Right lung (tissue), 5 donors: Measurements from ENCODE around the gene AIF1. TPM values are rescaled to one million over a fixed set of nuclear protein-coding genes. Genes with fewer than 3 reads are reported as not detected.
A peak's percentile ranks its signal among the peaks of the same experiment; 100 is the strongest.

ENCODE experiments used
- DNase-seq, 2 donors: peaks; one replicate each; pipeline ENCODE4 v3.0.0-alpha.2; 2013
- polyA plus RNA-seq, 5 donors: library from polyadenylated mRNA; unstranded; fragments of 120-200 nt; gene quantifications; one replicate each; pipeline versions ENCODE4 v1.2.1 to v1.2.3, GENCODE V29; 2013; ENCODE audit warnings: inconsistent platforms in 1 of 5, low replicate concordance in 1 of 5; ENCODE audit not compliant: insufficient read length in 5 of 5, insufficient read depth in 1 of 5

Gene AIF1
- polyA plus RNA-seq, 5 donors, result 18.6 to 25.9 (median 21.7) TPM

DNA sequence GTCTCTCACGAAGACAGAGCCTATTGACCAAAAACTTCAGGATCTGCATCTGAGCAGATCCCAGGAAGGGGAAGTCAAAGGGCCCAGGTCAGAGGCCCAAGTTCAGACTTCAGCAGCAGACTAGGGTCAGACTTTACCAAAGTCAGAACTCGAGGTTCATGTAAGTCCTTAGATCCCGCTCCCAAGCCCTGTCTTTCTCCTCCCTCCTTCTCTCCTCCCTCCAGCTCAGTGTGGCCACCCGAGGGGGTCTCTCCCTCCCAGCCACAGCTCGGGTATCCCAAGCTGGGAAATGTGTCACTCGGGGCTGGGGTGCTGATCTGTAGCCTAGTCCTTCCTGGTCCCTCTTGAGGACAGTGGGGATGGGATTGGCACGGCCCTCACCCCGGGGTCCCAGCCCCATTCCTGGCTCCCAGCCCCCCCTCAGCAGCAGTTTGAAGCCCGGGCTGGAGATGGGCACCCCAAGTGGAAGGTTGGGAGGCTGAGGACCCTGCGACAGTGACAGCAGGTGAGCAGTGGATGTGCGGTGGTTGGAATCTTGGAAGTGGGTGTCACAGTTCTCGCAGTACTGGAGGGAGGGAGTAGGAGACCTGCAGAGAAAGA lies 47.2 kb downstream of the AIF1 start:
- no peak for DNase-seq

DNA sequence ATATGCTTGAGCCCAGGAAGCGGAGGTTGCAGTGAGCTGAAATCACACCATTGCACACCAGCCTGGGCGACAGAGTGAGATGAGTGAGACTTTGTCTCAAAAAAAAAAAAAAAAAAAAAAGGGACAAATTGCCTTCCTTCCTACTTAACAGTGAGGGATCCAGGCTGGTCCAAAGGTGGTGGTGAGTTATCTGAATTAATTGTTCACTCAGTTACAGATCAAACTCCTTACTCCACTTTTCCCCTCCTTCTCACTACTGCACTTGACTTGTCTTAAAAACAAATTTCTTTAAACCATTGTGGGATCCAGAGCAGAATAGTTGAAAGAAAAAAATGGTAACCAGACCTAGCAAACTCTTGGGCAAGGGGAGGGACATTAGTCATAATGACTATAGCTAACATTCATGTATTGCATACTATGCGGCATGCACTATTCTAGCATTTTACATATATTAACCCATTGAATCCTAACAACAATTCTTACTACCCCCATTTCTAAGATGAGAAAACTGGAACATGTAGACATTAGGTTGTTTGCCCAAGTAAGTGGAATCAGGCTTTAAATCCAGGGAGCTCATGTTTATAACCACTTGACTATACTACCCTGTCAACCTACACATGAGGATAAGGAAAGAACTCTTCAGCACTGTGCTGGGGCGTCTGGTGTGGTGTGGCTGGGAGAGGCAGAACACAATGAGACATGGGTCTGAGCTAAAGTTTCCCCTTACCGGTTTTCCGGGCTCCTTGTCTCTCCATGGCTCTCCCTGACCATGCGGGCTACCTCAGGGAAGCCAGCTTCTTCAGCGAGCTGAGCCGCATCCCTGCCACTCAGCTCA lies 48.3 kb downstream of the AIF1 start:
- DNase-seq, result no peak

DNA sequence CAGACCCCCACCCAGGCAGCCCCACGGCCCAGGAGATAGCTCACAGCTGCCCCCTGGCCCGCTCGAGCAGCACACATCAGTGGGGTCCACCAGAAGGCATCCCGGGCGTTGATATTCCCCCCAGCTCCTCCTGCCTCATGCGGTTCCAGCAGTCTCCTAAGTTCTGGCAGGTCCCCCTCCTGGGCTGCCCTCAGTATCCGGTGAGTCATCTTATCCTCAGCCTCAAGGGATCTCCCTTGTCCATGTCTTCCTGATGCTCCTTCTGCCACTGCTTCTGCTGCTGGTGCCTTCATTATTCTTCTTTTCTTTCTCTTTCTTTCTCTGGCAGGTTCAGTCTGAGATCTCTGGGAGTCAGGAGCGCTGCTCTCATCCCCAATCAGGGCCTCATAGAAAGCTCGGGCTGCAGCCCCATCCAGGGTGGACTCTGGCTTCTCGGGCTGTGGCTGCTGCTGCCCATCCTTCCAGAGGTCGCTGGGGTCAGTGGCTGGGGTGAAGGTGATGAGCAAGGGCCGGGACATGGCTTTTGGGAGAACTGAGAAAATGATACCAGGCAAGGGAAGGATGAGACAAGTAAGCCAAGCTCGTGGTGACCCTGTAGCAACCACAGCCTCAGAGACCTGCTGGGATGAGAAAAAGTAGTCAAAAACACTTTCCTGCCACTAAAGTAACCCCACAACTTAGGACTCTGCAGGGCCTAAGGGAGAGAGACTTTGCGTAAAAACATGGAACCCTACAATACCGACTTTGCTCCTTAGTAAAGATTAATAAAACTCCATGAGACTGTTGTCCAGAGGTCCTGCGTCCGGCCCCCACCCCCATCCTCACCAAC lies 49.1 kb downstream of the AIF1 start:
- no peak for DNase-seq

- DNase-seq, result peak; percentile 93 to 95
Measured at GRCh38 chr6:31664790-31665500, 49.9 kb downstream of the AIF1 start, which contains the start of gene GPANK1. GPANK1 (minus strand) TSS chr6:31664997; CDS start chr6:31664478, 519 bp downstream.

GRCh38 chr6:31665501-31666336 lies 50.7 kb downstream of the AIF1 start, which contains the start of gene CSNK2B:
CSNK2B (plus strand) TSS chr6:31666080; CDS start chr6:31666832, 752 bp downstream.
- DNase-seq, result peak; percentile 97

DNA sequence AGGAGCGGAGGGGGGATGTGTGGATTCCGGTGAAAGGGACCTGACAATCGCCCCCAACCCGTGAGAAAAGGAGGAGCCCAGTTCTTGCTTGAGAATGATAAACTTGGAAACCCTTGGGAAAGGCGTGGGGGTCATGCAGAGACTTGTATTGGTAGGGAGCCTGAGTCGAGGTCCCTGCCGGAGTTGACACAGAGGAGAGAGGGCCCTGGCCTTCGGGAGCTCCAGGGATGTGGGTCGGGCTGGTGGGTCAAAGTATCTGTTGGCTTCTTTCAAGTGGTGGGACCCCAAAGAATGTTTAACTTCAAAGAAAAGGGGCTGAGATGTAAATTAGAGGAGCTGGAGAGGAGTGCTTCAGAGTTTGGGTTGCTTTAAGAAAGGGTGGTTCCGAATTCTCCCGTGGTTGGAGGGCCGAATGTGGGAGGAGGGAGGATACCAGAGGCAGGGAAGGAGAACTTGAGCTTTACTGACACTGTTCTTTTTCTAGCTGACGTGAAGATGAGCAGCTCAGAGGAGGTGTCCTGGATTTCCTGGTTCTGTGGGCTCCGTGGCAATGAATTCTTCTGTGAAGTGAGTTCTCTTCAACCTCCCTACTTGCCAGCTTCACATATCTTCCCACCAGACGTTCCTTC lies 51.4 kb downstream of the AIF1 start:
- no peak for DNase-seq

Other genes with a start within 250 kb of the AIF1 start
- 10 to 100 TPM; 12.8 to 16.5 (median 15.5) TPM for gene MICA, start 211.6 kb upstream of the AIF1 start, polyA plus RNA-seq
- 1 to 10 TPM in 4 of 5 donors, under 1 TPM in 1; 0.75 to 3.3 (median 1.8) TPM for gene MICB, start 117.1 kb upstream of the AIF1 start, polyA plus RNA-seq
- under 1 TPM in 1 of 5 donors, not detected in 4; 0.16 TPM for gene MCCD1, start 86.3 kb upstream of the AIF1 start, polyA plus RNA-seq
- 100 to 1,000 TPM; 573 to 737 (median 621) TPM for gene DDX39B, start 73.2 kb upstream of the AIF1 start, polyA plus RNA-seq
- gene ATP6V1G2, start 68.6 kb upstream of the AIF1 start, polyA plus RNA-seq, result 1 to 10 TPM; 2.6 to 6.4 (median 4.1) TPM
- gene NFKBIL1, start 67.6 kb upstream of the AIF1 start, polyA plus RNA-seq, result 10 to 100 TPM; 16.7 to 26.2 (median 20.0) TPM
- gene LTA, start 42.9 kb upstream of the AIF1 start, polyA plus RNA-seq, result under 1 TPM; 0.16 to 0.52 (median 0.35) TPM
- under 1 TPM in 4 of 5 donors, not detected in 1; 0.21 to 0.48 (median 0.23) TPM for gene TNF, start 39.7 kb upstream of the AIF1 start, polyA plus RNA-seq
- gene LTB, start 32.8 kb upstream of the AIF1 start, polyA plus RNA-seq, result 1 to 10 TPM; 2.4 to 4.7 (median 2.5) TPM
- gene LST1, start 29.0 kb upstream of the AIF1 start, polyA plus RNA-seq, result 1 to 10 TPM; 5.4 to 9.2 (median 6.6) TPM
- under 1 TPM in 4 of 5 donors, not detected in 1; 0.21 to 0.73 (median 0.39) TPM for gene NCR3, start 22.2 kb upstream of the AIF1 start, polyA plus RNA-seq
- gene PRRC2A, start 5.5 kb downstream of the AIF1 start, polyA plus RNA-seq, result 100 to 1,000 TPM; 128 to 193 (median 141) TPM
- 100 to 1,000 TPM; 171 to 262 (median 214) TPM for gene BAG6, start 37.4 kb downstream of the AIF1 start, polyA plus RNA-seq
- gene APOM, start 40.7 kb downstream of the AIF1 start, polyA plus RNA-seq, result 10 to 100 TPM in 1 of 5 donors, 1 to 10 TPM in 4; 4.5 to 12.0 (median 6.3) TPM
- gene C6orf47, start 45.5 kb downstream of the AIF1 start, polyA plus RNA-seq, result 10 to 100 TPM; 15.3 to 19.6 (median 16.6) TPM
- gene GPANK1, start 49.8 kb downstream of the AIF1 start, polyA plus RNA-seq, result 10 to 100 TPM; 17.9 to 23.6 (median 21.5) TPM
- 100 to 1,000 TPM; 172 to 193 (median 189) TPM for gene CSNK2B, start 50.8 kb downstream of the AIF1 start, polyA plus RNA-seq
- 10 to 100 TPM; 24.1 to 40.6 (median 31.2) TPM for gene LY6G5B, start 54.7 kb downstream of the AIF1 start, polyA plus RNA-seq
- gene LY6G5C, start 65.8 kb downstream of the AIF1 start, polyA plus RNA-seq, result 1 to 10 TPM; 2.7 to 5.0 (median 4.4) TPM
- gene ABHD16A, start 88.1 kb downstream of the AIF1 start, polyA plus RNA-seq, result 10 to 100 TPM; 48.7 to 64.2 (median 59.9) TPM
- gene LY6G6F, start 91.6 kb downstream of the AIF1 start, polyA plus RNA-seq, result 1 to 10 TPM in 3 of 5 donors, under 1 TPM in 1, not detected in 1; 0.88 to 1.5 (median 1.2) TPM
- under 1 TPM in 3 of 5 donors, not detected in 2; 0.48 to 0.88 (median 0.80) TPM for gene LY6G6D, start 100.1 kb downstream of the AIF1 start, polyA plus RNA-seq
- gene LY6G6C, start 106.5 kb downstream of the AIF1 start, polyA plus RNA-seq, result under 1 TPM; 0.39 to 0.93 (median 0.65) TPM
- 1 to 10 TPM; 2.4 to 3.8 (median 3.0) TPM for gene MPIG6B, start 108.1 kb downstream of the AIF1 start, polyA plus RNA-seq
- gene DDAH2, start 114.1 kb downstream of the AIF1 start, polyA plus RNA-seq, result 100 to 1,000 TPM; 137 to 213 (median 159) TPM
- 100 to 1,000 TPM; 265 to 287 (median 272) TPM for gene CLIC1, start 121.3 kb downstream of the AIF1 start, polyA plus RNA-seq
- gene MSH5, start 124.8 kb downstream of the AIF1 start, polyA plus RNA-seq, result 10 to 100 TPM; 27.3 to 45.6 (median 29.6) TPM
- 10 to 100 TPM in 1 of 5 donors, 1 to 10 TPM in 4; 6.6 to 12.2 (median 8.2) TPM for gene SAPCD1, start 147.4 kb downstream of the AIF1 start, polyA plus RNA-seq
- 1 to 10 TPM; 1.6 to 3.7 (median 2.0) TPM for gene VWA7, start 162.1 kb downstream of the AIF1 start, polyA plus RNA-seq
- 10 to 100 TPM; 32.5 to 52.1 (median 38.9) TPM for gene VARS1, start 180.5 kb downstream of the AIF1 start, polyA plus RNA-seq
- 10 to 100 TPM; 78.9 to 89.9 (median 81.8) TPM for gene LSM2, start 191.7 kb downstream of the AIF1 start, polyA plus RNA-seq
- 1 to 10 TPM; 2.9 to 4.6 (median 3.5) TPM for gene HSPA1L, start 200.0 kb downstream of the AIF1 start, polyA plus RNA-seq
- gene HSPA1A, start 200.3 kb downstream of the AIF1 start, polyA plus RNA-seq, result 100 to 1,000 TPM in 2 of 5 donors, 10 to 100 TPM in 3; 56.8 to 137 (median 68.3) TPM
- gene HSPA1B, start 212.5 kb downstream of the AIF1 start, polyA plus RNA-seq, result 100 to 1,000 TPM in 2 of 5 donors, 10 to 100 TPM in 3; 63.8 to 137 (median 79.9) TPM
- gene NEU1, start 247.6 kb downstream of the AIF1 start, polyA plus RNA-seq, result 10 to 100 TPM; 22.3 to 31.1 (median 29.1) TPM